ENCODE results near the gene CTSL.

CTSL gene

GRCh38 chr9:87760529-87760928 lies 34.6 kb downstream of the CTSL start:
- no peak for ATAC-seq
- TF ChIP-seq ZC3H10 (CRISPR knock-in tag; IDR thresholded peaks at IDR 0.05) (no peak), ARNTL (CRISPR knock-in tag; IDR thresholded peaks at IDR 0.05; ENCODE audit: borderline replicate concordance, low read depth) (no peak), GLIS3 (CRISPR knock-in tag; IDR thresholded peaks at IDR 0.05) (no peak), ZNF565 (CRISPR knock-in tag; conservative IDR thresholded peaks at IDR 0.05; ENCODE audit: low read depth) (no peak), ZNF70 (CRISPR knock-in tag; IDR thresholded peaks at IDR 0.05) (no peak), CSRNP3 (CRISPR knock-in tag; IDR thresholded peaks at IDR 0.05) (no peak), ZFP3 (CRISPR knock-in tag; IDR thresholded peaks at IDR 0.05) (no peak), PPARA (CRISPR knock-in tag; IDR thresholded peaks at IDR 0.05; ENCODE audit: borderline replicate concordance) (no peak), PATZ1 (CRISPR knock-in tag; IDR thresholded peaks at IDR 0.05; ENCODE audit: borderline replicate concordance) (no peak), SNAI2 (CRISPR knock-in tag; IDR thresholded peaks at IDR 0.05) (no peak), CSDC2 (CRISPR knock-in tag; IDR thresholded peaks at IDR 0.05) (no peak), RARB (CRISPR knock-in tag; IDR thresholded peaks at IDR 0.05) (no peak), ZFP30 (CRISPR knock-in tag; IDR thresholded peaks at IDR 0.05) (no peak), TSHZ2 (CRISPR knock-in tag; IDR thresholded peaks at IDR 0.05) (no peak), OSR1 (CRISPR knock-in tag; IDR thresholded peaks at IDR 0.05) (no peak), TOX (CRISPR knock-in tag; IDR thresholded peaks at IDR 0.05; ENCODE audit: borderline replicate concordance) (no peak), ISL1 (CRISPR knock-in tag; IDR thresholded peaks at IDR 0.05) (no peak)
- TF ChIP-seq, protein P1, sequence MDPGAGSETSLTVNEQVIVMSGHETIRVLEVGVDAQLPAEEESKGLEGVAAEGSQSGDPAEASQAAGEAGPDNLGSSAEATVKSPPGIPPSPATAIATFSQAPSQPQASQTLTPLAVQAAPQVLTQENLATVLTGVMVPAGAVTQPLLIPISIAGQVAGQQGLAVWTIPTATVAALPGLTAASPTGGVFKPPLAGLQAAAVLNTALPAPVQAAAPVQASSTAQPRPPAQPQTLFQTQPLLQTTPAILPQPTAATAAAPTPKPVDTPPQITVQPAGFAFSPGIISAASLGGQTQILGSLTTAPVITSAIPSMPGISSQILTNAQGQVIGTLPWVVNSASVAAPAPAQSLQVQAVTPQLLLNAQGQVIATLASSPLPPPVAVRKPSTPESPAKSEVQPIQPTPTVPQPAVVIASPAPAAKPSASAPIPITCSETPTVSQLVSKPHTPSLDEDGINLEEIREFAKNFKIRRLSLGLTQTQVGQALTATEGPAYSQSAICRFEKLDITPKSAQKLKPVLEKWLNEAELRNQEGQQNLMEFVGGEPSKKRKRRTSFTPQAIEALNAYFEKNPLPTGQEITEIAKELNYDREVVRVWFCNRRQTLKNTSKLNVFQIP (CRISPR knock-in tag; IDR thresholded peaks at IDR 0.05; ENCODE audit: borderline replicate concordance, low read depth), result no peak
- TF ChIP-seq, protein P2, sequence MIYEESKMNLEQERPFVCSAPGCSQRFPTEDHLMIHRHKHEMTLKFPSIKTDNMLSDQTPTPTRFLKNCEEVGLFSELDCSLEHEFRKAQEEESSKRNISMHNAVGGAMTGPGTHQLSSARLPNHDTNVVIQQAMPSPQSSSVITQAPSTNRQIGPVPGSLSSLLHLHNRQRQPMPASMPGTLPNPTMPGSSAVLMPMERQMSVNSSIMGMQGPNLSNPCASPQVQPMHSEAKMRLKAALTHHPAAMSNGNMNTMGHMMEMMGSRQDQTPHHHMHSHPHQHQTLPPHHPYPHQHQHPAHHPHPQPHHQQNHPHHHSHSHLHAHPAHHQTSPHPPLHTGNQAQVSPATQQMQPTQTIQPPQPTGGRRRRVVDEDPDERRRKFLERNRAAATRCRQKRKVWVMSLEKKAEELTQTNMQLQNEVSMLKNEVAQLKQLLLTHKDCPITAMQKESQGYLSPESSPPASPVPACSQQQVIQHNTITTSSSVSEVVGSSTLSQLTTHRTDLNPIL (CRISPR knock-in tag; IDR thresholded peaks at IDR 0.05; ENCODE audit: low read depth), result no peak

- ATAC-seq, result no peak
- no peak for TF ChIP-seq OSR1 (CRISPR knock-in tag; IDR thresholded peaks at IDR 0.05)
These were observed 37.4 kb downstream of the CTSL start for GRCh38 chr9:87763286-87763685.

- no peak for ATAC-seq
- TF ChIP-seq ZNF565 (CRISPR knock-in tag; conservative IDR thresholded peaks at IDR 0.05; ENCODE audit: low read depth) (no peak), ZFP3 (CRISPR knock-in tag; IDR thresholded peaks at IDR 0.05) (no peak), ARNTL (CRISPR knock-in tag; IDR thresholded peaks at IDR 0.05; ENCODE audit: borderline replicate concordance, low read depth) (no peak), TOX (CRISPR knock-in tag; IDR thresholded peaks at IDR 0.05; ENCODE audit: borderline replicate concordance) (no peak), GLIS3 (CRISPR knock-in tag; IDR thresholded peaks at IDR 0.05) (no peak), CSRNP3 (CRISPR knock-in tag; IDR thresholded peaks at IDR 0.05) (no peak), ZNF8 (CRISPR knock-in tag; IDR thresholded peaks at IDR 0.05) (no peak), TCF4 (CRISPR knock-in tag; IDR thresholded peaks at IDR 0.05; ENCODE audit: borderline replicate concordance) (no peak), PATZ1 (CRISPR knock-in tag; IDR thresholded peaks at IDR 0.05; ENCODE audit: borderline replicate concordance) (no peak), ISL1 (CRISPR knock-in tag; IDR thresholded peaks at IDR 0.05) (no peak), ZNF70 (CRISPR knock-in tag; IDR thresholded peaks at IDR 0.05) (no peak), RARB (CRISPR knock-in tag; IDR thresholded peaks at IDR 0.05) (no peak), TSHZ2 (CRISPR knock-in tag; IDR thresholded peaks at IDR 0.05) (no peak), ZFP30 (CRISPR knock-in tag; IDR thresholded peaks at IDR 0.05) (no peak), CSDC2 (CRISPR knock-in tag; IDR thresholded peaks at IDR 0.05) (no peak)
These were observed 39.6 kb downstream of the CTSL start for GRCh38 chr9:87765521-87765920.
